GM18502 (cell line): ENCODE data around the gene KRTAP2-2.
"Not testable (repeated sequence)": the region's sequence is repeated elsewhere in the genome, so short reads cannot be mapped to it uniquely, and the experiment has no call there.

Experiments used
- ATAC-seq: cut with Tn5 transposase; IDR thresholded peaks from one replicate; pipeline ENCODE4 v1.9.1; 2021; ENCODE audit warnings: mild to moderate bottlenecking; ENCODE audit not compliant: unreplicated experiment, poor library complexity

Gene KRTAP2-2

DNA sequence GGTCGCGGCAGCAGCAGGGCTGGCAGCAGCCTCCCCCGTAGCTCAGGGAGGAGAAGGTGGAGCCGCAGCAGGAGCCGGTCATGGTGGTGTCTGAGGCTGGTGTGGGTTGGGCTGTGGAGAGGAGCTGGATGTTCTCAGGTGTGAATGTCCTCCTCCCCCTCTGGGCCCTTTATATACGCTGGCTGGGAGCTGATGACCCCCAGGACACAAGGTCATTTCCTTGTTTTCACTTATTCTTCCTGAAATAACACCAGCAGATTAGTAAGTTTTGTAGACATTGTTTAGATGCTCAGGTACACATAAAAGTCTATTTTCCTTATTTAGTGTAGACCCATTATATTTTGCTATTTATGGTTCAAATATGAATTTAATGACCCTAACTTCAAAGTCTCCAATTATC lies at the start of gene KRTAP2-2:
Gene KRTAP2-2, minus strand, starts transcription at position 101 of the 400 bp plus-strand sequence. Its CDS starts 19 bp downstream, at position 82.
- not testable (repeated sequence) for ATAC-seq

- not testable (repeated sequence) for ATAC-seq
These were observed 49.5 kb upstream of the KRTAP2-2 start for GRCh38 chr17:41104386-41105038.

DNA sequence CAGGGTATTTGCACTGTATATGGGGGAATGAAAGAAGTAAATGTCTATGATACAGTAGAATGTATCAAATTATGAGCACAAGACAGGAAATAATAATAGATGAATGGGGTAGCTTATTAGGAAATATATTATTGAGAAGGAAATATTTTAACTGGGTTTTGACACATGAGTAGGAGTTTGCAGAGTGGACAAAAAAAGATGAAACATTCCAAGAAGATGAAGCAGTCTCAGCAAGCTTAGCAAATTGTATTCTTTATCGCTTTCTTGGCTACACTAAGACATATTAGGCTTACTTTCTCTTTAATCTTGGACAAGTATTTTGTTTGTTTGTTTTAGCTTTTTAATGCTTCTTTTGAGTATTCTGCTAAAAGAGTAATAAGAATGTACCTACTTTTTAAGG lies 48.9 kb upstream of the KRTAP2-2 start:
- no peak for ATAC-seq

GRCh38 chr17:41101586-41102259 lies 46.7 kb upstream of the KRTAP2-2 start, which contains the start of gene KRTAP4-16:
Gene KRTAP4-16 (minus strand): TSS chr17:41102209. CDS start chr17:41102209, 0 bp downstream.
- ATAC-seq: no peak

DNA sequence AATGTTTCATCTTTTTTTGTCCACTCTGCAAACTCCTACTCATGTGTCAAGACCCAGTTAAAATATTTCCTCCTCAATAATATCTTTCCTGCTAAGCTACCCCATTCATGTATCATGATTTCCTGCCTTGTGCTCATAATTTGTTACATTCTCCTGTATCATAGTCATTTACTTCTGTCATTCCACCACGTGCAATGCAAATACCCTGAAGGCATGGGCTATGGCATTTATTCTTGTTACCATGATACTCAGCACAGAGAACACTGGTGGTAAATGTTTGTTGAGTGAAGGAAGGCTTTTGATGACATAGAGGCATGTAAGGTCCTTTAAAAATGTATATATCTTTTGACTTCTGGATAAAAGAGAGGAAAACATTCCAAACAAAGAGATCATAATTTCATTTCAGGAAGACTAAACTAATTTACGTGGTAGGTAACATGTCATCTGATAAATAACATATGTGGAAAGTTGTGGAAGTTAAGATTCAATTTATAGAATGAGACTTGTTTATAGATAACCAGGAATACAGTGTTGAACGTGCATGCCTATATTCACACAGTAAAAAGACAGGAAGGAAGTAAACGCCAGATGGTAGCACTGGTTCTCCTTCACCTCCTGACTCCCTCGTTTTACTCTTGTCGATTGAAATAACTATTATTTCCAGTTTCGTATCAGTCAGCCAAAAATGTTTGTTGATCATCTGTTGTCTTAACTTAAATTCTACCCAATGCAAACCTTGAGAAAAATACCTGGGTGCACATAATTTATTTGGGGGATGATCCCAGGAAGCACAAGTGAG lies 44.9 kb upstream of the KRTAP2-2 start:
- not testable (repeated sequence) for ATAC-seq

GRCh38 chr17:41098481-41098880 lies 43.5 kb upstream of the KRTAP2-2 start:
- no peak for ATAC-seq

- no peak for ATAC-seq
These were observed 43.0 kb upstream of the KRTAP2-2 start, which contains the start of gene KRTAP4-8 for GRCh38 chr17:41098042-41098441. Gene KRTAP4-8 (minus strand): TSS chr17:41098142. CDS start chr17:41098084, 58 bp downstream.

DNA sequence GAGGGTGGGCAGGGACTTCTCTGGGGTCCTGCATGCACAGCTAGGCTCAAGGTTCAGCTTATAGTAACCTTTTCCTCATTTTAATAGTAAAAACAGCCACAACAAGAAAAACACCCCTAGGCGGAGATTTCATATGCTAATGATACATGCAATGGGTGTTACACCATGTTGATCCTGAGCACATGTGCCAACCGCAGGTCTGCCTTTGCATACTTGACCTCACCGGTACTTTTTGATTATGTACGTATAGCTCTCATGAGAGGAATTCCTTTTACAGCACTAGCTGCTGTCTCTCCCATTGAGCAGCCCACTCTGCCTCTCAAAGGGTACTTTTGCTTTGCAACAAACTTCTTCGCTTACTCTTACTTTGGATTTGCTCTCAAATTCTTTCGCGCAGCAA lies 41.0 kb upstream of the KRTAP2-2 start:
- no peak for ATAC-seq

- ATAC-seq: not testable (repeated sequence)
These were observed 33.8 kb upstream of the KRTAP2-2 start for GRCh38 chr17:41088760-41089352.

DNA sequence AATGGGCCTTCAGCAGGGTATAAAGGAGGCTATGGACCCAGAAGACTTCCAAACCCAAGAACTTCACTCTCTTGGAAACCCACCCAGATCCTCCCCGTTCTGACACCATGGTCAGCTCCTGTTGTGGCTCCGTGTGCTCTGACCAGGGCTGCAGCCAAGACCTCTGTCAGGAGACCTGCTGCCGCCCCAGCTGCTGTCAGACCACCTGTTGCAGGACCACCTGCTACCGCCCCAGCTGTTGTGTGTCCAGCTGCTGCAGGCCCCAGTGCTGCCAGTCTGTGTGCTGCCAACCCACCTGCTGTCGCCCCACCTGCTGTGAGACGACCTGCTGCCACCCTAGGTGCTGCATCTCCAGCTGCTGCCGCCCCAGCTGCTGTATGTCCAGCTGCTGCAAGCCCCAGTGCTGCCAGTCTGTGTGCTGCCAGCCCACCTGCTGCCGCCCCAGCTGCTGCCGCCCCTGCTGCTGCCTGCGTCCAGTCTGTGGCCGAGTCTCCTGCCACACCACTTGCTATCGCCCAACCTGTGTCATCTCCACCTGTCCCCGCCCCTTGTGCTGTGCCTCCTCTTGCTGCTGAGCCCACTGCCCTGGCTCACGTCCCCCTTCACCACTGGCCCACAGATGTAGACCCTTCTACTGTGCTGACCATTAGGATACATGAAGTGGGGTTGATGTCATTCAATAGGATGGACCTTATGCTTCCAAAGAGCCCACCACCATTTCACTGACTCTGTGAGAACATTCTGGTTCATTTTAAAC lies 29.2 kb upstream of the KRTAP2-2 start, which contains the start of gene KRTAP4-7:
Gene KRTAP4-7, plus strand, starts transcription at position 51 of the 757 bp plus-strand sequence. Its CDS starts 57 bp downstream, at position 108.
- not testable (repeated sequence) for ATAC-seq

- ATAC-seq: not testable (repeated sequence)
These were observed 28.4 kb upstream of the KRTAP2-2 start for GRCh38 chr17:41083427-41083826.

- no peak for ATAC-seq
These were observed 27.6 kb upstream of the KRTAP2-2 start for GRCh38 chr17:41082626-41083025.

DNA sequence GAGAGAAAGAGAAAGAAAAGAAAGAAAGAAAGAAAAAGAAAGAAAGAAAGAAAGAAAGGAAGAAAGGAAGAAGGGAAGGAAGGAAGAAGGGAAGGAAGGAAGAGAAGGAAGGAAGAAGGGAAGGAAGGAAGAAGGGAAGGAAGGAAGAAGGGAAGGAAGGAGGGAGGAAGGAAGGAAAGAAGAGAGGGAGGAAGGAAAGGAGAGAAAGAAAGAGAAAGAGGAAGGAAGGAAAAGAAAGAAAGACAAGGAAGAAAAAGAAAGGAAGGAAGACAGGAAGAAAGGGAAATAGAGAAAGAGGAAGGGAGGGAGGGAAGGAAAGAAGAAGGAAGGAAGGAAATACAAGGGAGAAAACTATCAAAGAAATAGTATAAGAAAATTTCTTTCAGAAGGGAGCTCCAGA lies 21.8 kb upstream of the KRTAP2-2 start:
- no peak for ATAC-seq

DNA sequence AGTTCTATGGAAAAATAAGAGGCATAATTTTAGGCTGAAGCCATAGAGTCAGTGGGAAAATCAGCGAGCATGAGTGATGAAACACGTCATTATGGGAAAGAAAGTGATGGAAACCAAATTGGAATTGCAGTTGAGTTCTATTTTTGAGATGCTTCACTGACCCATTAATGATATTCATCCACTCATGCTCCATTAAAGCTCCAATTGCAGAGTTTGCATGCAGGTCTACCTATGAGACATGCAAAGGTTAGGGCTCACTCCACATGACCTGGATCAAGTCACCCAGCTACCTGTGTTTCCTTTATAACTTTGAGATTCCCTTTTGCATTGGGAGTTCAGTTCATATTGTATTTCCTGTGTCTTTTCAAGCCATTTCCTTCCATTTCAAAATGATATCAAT lies 18.6 kb upstream of the KRTAP2-2 start:
- no peak for ATAC-seq

- ATAC-seq: no peak
These were observed 16.8 kb upstream of the KRTAP2-2 start for GRCh38 chr17:41071606-41072360.

GRCh38 chr17:41069031-41069430 lies 14.0 kb upstream of the KRTAP2-2 start:
- ATAC-seq: no peak

DNA sequence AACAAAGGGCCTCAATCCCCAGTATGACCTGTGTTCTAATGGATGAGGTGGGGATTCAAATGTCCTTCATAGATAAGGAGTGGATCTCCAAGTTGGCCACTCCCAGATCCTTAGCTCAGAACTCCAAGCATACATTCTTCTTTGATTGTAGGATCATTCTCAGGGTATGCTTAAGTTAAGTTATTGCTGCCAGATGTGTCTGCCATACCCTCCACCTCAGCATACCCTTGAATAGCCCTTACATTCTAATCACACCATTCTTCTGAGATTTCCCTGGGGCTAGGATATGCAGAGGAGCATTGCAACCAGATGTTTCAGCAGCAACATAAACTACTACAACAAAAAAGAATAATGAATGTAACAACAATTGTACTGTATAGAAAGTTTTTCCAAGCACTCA lies 12.3 kb upstream of the KRTAP2-2 start:
- no peak for ATAC-seq

GRCh38 chr17:41065829-41066624 lies 11.0 kb upstream of the KRTAP2-2 start, which contains the start of gene KRTAP2-4:
Gene KRTAP2-4 (minus strand): TSS chr17:41065879. CDS start chr17:41065845, 34 bp downstream.
- no peak for ATAC-seq
